Measurements from ENCODE around the gene SAP30L.

SAP30L gene

GRCh38 chr5:154486427-154486866, 40.6 kb downstream of the SAP30L start:
- H3K27ac Mint-ChIP-seq = no peak overlapping the region
- no peaks in the 10 kb centered on the region for H3K9me3 Mint-ChIP-seq
- H3K27me3 Mint-ChIP-seq = peaks cover 80% of the 10 kb centered on the region
- H3K36me3 Mint-ChIP-seq (ENCODE audit: low read depth) = no peaks in the 10 kb centered on the region
- no peak overlapping the region for H3K4me3 Mint-ChIP-seq
- ATAC-seq (no peak), DNase-seq (no peak)
- peaks cover 29% of the 10 kb centered on the region for H3K4me1 Mint-ChIP-seq

GRCh38 chr5:154487541-154487940, 41.7 kb downstream of the SAP30L start:
- Mint-ChIP-seq H3K4me1 (peaks cover 29% of the 10 kb centered on the region), H3K36me3 (ENCODE audit: low read depth) (no peaks in the 10 kb centered on the region), H3K4me3 (no peak overlapping the region), H3K27ac (peak overlapping the region; percentile 52), H3K27me3 (peaks cover 79% of the 10 kb centered on the region), H3K9me3 (no peaks in the 10 kb centered on the region)
- ATAC-seq (peak; percentile 100), DNase-seq (no peak)

- DNase-seq (no peak), ATAC-seq (no peak)
- H3K9me3 Mint-ChIP-seq = no peaks in the 10 kb centered on the region
- H3K27me3 Mint-ChIP-seq = peaks cover 66% of the 10 kb centered on the region
- H3K4me3 Mint-ChIP-seq = no peak overlapping the region
- peaks cover 9% of the 10 kb centered on the region for H3K4me1 Mint-ChIP-seq
- H3K27ac Mint-ChIP-seq = no peak overlapping the region
- no peaks in the 10 kb centered on the region for H3K36me3 Mint-ChIP-seq (ENCODE audit: low read depth)
Observed at GRCh38 chr5:154491941-154492340, 46.1 kb downstream of the SAP30L start.

DNA sequence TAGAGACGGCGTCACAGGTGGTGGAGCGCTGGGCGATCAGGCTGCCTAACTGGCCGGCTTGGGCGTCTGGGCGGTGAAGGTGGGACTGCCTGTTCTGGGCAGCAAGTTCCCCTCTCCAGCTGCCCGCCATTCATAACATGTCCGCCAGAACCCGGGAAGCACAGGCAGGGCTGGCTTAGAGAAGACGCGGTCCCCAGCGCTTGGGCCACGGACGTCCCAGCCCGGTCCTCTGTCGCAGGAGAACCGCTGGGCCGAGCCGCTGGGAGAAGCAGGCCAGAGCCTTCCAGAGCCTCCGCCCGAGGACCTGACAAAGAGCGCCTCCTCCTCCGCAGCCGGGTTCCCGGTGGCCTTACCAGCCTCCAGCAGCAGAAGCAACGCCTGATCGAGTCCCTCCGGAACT, 47.5 kb downstream of the SAP30L start:
- ATAC-seq = no peak

GRCh38 chr5:154494036-154494435, 48.2 kb downstream of the SAP30L start:
- Mint-ChIP-seq H3K9me3 (no peaks in the 10 kb centered on the region), H3K36me3 (ENCODE audit: low read depth) (no peaks in the 10 kb centered on the region), H3K27ac (no peak overlapping the region), H3K4me1 (no peaks in the 10 kb centered on the region), H3K4me3 (no peak overlapping the region), H3K27me3 (peaks cover 63% of the 10 kb centered on the region)
- ATAC-seq (no peak), DNase-seq (no peak)

More for the DNA sequence above, 47.5 kb downstream of the SAP30L start:
- Mint-ChIP-seq H3K27ac (no peak overlapping the region), H3K36me3 (ENCODE audit: low read depth) (no peaks in the 10 kb centered on the region), H3K4me1 (no peaks in the 10 kb centered on the region), H3K4me3 (no peak overlapping the region), H3K27me3 (peaks cover 63% of the 10 kb centered on the region), H3K9me3 (no peaks in the 10 kb centered on the region)
- DNase-seq = no peak

- Mint-ChIP-seq H3K27me3 (peaks cover 52% of the 10 kb centered on the region), H3K27ac (no peak overlapping the region), H3K4me3 (no peak overlapping the region), H3K9me3 (no peaks in the 10 kb centered on the region), H3K36me3 (ENCODE audit: low read depth) (no peaks in the 10 kb centered on the region), H3K4me1 (peaks cover 6% of the 10 kb centered on the region)
- DNase-seq = no peak
- no peak for ATAC-seq
Observed at GRCh38 chr5:154498591-154498990, 52.8 kb downstream of the SAP30L start.

DNA sequence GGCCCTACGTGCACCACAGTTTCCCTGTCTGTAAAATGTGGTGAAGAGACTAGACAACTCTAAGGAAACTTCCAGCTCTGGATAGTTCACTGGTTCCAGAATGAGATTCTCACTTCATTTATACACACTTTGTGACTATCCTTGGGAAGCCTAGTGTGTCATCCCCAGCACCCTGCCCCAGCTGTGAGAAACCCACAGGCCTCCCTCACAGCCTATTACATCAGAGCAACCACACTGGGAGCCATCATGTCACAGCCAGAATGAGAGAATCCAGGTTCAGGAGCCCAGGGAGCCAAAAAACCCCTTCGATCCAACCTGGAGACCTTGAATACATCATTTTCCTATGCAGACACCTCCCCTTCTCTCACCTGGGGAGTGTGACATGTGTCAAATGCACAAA, 53.2 kb downstream of the SAP30L start:
- Mint-ChIP-seq H3K4me1 (peaks cover 8% of the 10 kb centered on the region), H3K27ac (no peak overlapping the region), H3K36me3 (ENCODE audit: low read depth) (no peaks in the 10 kb centered on the region), H3K4me3 (no peak overlapping the region), H3K9me3 (no peaks in the 10 kb centered on the region), H3K27me3 (peaks cover 50% of the 10 kb centered on the region)
- no peak for DNase-seq
- no peak for ATAC-seq

GRCh38 chr5:154501566-154501965, 55.8 kb downstream of the SAP30L start:
- H3K36me3 Mint-ChIP-seq (ENCODE audit: low read depth) = no peaks in the 10 kb centered on the region
- H3K4me3 Mint-ChIP-seq = no peak overlapping the region
- DNase-seq (no peak), ATAC-seq (no peak)
- peaks cover 39% of the 10 kb centered on the region for H3K27me3 Mint-ChIP-seq
- H3K9me3 Mint-ChIP-seq = no peaks in the 10 kb centered on the region
- no peak overlapping the region for H3K27ac Mint-ChIP-seq
- H3K4me1 Mint-ChIP-seq = peaks cover 8% of the 10 kb centered on the region

GRCh38 chr5:154502180-154502579, 56.4 kb downstream of the SAP30L start:
- Mint-ChIP-seq H3K4me1 (peaks cover 8% of the 10 kb centered on the region), H3K4me3 (no peak overlapping the region), H3K27me3 (peaks cover 41% of the 10 kb centered on the region), H3K36me3 (ENCODE audit: low read depth) (no peaks in the 10 kb centered on the region), H3K27ac (no peak overlapping the region), H3K9me3 (no peaks in the 10 kb centered on the region)
- ATAC-seq (no peak), DNase-seq (no peak)

DNA sequence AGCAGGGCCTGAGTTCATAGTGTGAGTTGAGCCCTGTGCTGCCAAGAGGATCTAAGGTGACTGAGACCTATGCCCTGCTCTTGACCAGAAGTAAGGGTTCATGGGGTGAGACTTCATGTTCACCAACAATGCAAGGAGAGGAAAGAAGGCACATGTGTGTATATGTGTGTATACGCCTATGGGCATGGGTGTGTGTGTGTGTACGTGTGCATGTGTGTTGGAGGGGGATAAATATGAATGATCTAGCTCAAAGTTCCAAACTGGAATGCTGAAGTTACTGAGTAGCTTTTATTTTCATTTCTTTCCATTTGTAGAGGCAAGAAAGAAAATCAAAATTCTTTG, 57.9 kb downstream of the SAP30L start:
- Mint-ChIP-seq H3K36me3 (ENCODE audit: low read depth) (no peaks in the 10 kb centered on the region), H3K9me3 (no peaks in the 10 kb centered on the region), H3K27me3 (peaks cover 33% of the 10 kb centered on the region), H3K4me3 (no peak overlapping the region), H3K27ac (peak overlapping the region; percentile 41), H3K4me1 (peaks cover 8% of the 10 kb centered on the region)
- no peak for ATAC-seq
- DNase-seq = no peak

DNA sequence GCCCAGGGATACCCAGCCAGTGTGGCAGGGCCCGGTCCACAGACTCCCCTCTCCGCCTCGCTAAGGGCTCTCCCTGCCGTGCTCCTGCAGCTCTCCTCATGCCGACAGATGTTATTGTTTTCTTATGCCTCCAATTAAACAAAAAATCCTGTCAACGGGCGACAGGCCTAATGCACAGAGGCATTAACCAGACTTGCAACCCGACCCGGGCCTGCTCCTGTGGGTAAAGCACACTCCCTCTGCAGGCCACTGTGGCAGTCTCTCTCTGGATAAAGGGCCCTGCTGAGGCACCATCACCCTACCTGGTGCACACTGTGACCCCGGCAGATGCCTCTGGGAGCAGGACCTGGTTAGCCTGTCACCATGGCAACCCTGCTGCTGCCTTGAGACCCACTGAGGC, 59.8 kb downstream of the SAP30L start:
- ATAC-seq (no peak), DNase-seq (no peak)
- Mint-ChIP-seq H3K4me1 (peaks cover 8% of the 10 kb centered on the region), H3K27me3 (peaks cover 43% of the 10 kb centered on the region), H3K9me3 (no peaks in the 10 kb centered on the region), H3K27ac (no peak overlapping the region), H3K4me3 (no peak overlapping the region), H3K36me3 (ENCODE audit: low read depth) (no peaks in the 10 kb centered on the region)

GRCh38 chr5:154506049-154506715, 60.4 kb downstream of the SAP30L start:
- no peak for ATAC-seq
- no peak overlapping the region for H3K4me3 Mint-ChIP-seq
- H3K36me3 Mint-ChIP-seq (ENCODE audit: low read depth) = no peaks in the 10 kb centered on the region
- H3K9me3 Mint-ChIP-seq = no peaks in the 10 kb centered on the region
- no peak for DNase-seq
- peaks cover 8% of the 10 kb centered on the region for H3K4me1 Mint-ChIP-seq
- H3K27me3 Mint-ChIP-seq = peaks cover 44% of the 10 kb centered on the region
- no peak overlapping the region for H3K27ac Mint-ChIP-seq

- Mint-ChIP-seq H3K27ac (no peak overlapping the region), H3K9me3 (no peaks in the 10 kb centered on the region), H3K27me3 (peaks cover 48% of the 10 kb centered on the region), H3K4me1 (peaks cover 8% of the 10 kb centered on the region), H3K4me3 (no peak overlapping the region), H3K36me3 (ENCODE audit: low read depth) (no peaks in the 10 kb centered on the region)
- no peak for ATAC-seq
- no peak for DNase-seq
Observed at GRCh38 chr5:154506716-154507080, 60.9 kb downstream of the SAP30L start.

GRCh38 chr5:154508114-154508513, 62.3 kb downstream of the SAP30L start:
- no peak overlapping the region for H3K4me3 Mint-ChIP-seq
- no peaks in the 10 kb centered on the region for H3K9me3 Mint-ChIP-seq
- H3K4me1 Mint-ChIP-seq = peaks cover 4% of the 10 kb centered on the region
- H3K27me3 Mint-ChIP-seq = peaks cover 35% of the 10 kb centered on the region
- H3K27ac Mint-ChIP-seq = no peak overlapping the region
- ATAC-seq (no peak), DNase-seq (no peak)
- H3K36me3 Mint-ChIP-seq (ENCODE audit: low read depth) = no peaks in the 10 kb centered on the region

DNA sequence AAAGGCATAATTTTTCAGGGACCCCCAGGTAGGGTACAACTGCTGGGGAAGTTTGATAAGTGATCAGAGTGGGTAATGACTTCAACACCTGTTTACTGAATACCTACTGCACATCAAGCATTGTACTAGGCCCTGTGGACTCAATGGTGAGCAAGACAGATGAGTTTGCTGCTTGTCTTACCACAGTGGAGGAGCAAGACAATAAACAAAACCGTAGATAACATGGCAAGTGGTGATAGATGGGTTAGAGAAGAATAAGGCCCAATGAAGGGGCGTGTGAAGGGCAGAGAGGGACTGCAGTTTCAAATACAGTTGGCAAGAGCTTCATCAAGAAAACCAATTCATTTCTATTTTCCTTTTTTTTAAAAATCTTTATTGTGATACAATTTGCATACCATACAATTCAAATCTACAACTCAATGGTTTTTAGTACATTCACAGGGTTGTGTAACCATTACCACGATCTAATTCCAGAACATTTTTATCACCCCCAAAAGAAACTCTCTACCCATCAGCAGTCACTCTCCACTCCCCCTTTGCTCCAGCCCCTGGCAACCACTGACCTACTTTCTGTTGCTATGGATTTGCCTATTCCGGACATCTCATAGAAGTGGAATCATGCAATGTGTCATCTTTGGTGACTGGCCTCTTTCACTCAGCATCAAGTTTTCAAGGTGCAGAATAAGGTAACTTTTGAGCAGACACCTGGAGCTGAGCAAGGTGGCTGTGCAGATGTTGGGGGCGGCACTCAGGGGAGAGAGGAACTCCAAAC, 64.2 kb downstream of the SAP30L start:
- Mint-ChIP-seq H3K9me3 (no peaks in the 10 kb centered on the region), H3K27me3 (peaks cover 34% of the 10 kb centered on the region), H3K27ac (no peak overlapping the region), H3K36me3 (ENCODE audit: low read depth) (no peaks in the 10 kb centered on the region), H3K4me3 (no peak overlapping the region), H3K4me1 (peaks cover 16% of the 10 kb centered on the region)
- DNase-seq = no peak
- ATAC-seq = no peak
